ENCODE results near the gene OSBPL10. TPM values are rescaled to one million over a fixed set of nuclear protein-coding genes. Genes with fewer than 3 reads are reported as not detected.
A peak's percentile ranks its signal among the peaks of the same experiment; 100 is the strongest.
"Not testable (repeated sequence)": the region's sequence is repeated elsewhere in the genome, so short reads cannot be mapped to it uniquely, and the experiment has no call there.

Gene OSBPL10
- total and polyA plus RNA-seq, 2 donors (not counting 1 experiment from before 2014, with no cell fraction given), result 88.5 to 310 TPM

- DNase-seq, result no peak
- H4K20me1 ChIP-seq (ENCODE audit: control insufficient read depth, insufficient read depth, low read length, poor library complexity, severe bottlenecking), result no peaks in the 10 kb centered on the region
- ATAC-seq (ENCODE audit: low read depth), result no peak
- H3K9me3 ChIP-seq (ENCODE audit: control extremely low read depth in 1 of 3, control insufficient read depth in 2 of 3, insufficient read depth in 1 of 3, low read length in 2 of 3), result peaks cover 9 to 30% (median 25%) of the 10 kb centered on the region in 3 donors
- ChIA-PET CTCF (interaction anchor here (1.3 kb wide), 1 partner anchor 13 kb away, joined by 4 read pairs; no protein-coding TSS in a partner anchor), POLR2A (no interaction called here)
- peak overlapping the region in 1 of 2 donors; percentile 30 for H3K27ac ChIP-seq (ENCODE audit: low read length in 2 of 2)
- H3K9ac ChIP-seq (ENCODE audit: low read length), result no peak overlapping the region
- no peaks in the 10 kb centered on the region for H3K27me3 Mint-ChIP-seq
- no peaks in the 10 kb centered on the region for H3K9me3 Mint-ChIP-seq (ENCODE audit: insufficient read depth)
- no peaks in the 10 kb centered on the region for H3K79me2 ChIP-seq (ENCODE audit: control insufficient read depth, insufficient read depth, low read length)
- H2AFZ ChIP-seq (ENCODE audit: insufficient read depth, low read depth, low read length, poor library complexity, severe bottlenecking), result no peak overlapping the region
- intact Hi-C loops (cut with micrococcal nuclease), result loop anchor here (2.0 kb wide), 1 partner anchor 15 kb away; no protein-coding TSS in a partner anchor
- H3K4me3 ChIP-seq (ENCODE audit: control extremely low read depth in 1 of 5, extremely low read depth in 1 of 5, insufficient read depth in 1 of 5, low read depth in 2 of 5, low read length in 4 of 5), result no peak overlapping the region
- H3K4me1 Mint-ChIP-seq, result peaks cover 43% of the 10 kb centered on the region
- H3K27me3 ChIP-seq (replicated peaks in 1 of 4; ENCODE audit: control extremely low read depth in 1 of 4, control insufficient read depth in 3 of 4, insufficient read depth in 4 of 4, low read length in 3 of 4), result no peaks in the 10 kb centered on the region
- WGBS (ENCODE audit: insufficient coverage), result no CpG with 5 or more reads among the region's 1 CpG
- H3K36me3 ChIP-seq (replicated peaks in 1 of 2; ENCODE audit: control extremely low read depth in 1 of 2, control insufficient read depth in 1 of 2, extremely low read depth in 1 of 2, insufficient read depth in 2 of 2, low read length in 1 of 2), result peaks cover 0 to 6% of the 10 kb centered on the region in 2 experiments
- no peak overlapping the region for H3K4me2 ChIP-seq (replicated peaks; ENCODE audit: low read depth, low read length, poor library complexity, severe bottlenecking)
- peak overlapping the region; percentile 59 for H3K27ac Mint-ChIP-seq
- TF ChIP-seq CTCF (IDR thresholded peaks at IDR 0.05) (no peak), EZH2 (IDR thresholded peaks at IDR 0.05; ENCODE audit: borderline replicate concordance, insufficient read depth, low read depth, low read length, poor library complexity, severe bottlenecking) (no peak)
- no peak overlapping the region for H3K4me3 Mint-ChIP-seq
- H3K4me1 ChIP-seq (ENCODE audit: control insufficient read depth in 2 of 2, insufficient read depth in 2 of 2, low read length in 2 of 2), result peaks cover 24 to 27% of the 10 kb centered on the region in 2 donors
Observed at GRCh38 chr3:31996195-31996594, 15.1 kb upstream of the OSBPL10 start.

GRCh38 chr3:31995026-31995425 lies 14.0 kb upstream of the OSBPL10 start:
- H4K20me1 ChIP-seq (ENCODE audit: control insufficient read depth, insufficient read depth, low read length, poor library complexity, severe bottlenecking); H3K36me3 ChIP-seq (replicated peaks in 1 of 2; ENCODE audit: control extremely low read depth in 1 of 2, control insufficient read depth in 1 of 2, extremely low read depth in 1 of 2, insufficient read depth in 2 of 2, low read length in 1 of 2); H3K4me3 ChIP-seq (ENCODE audit: control extremely low read depth in 1 of 5, extremely low read depth in 1 of 5, insufficient read depth in 1 of 5, low read depth in 2 of 5, low read length in 4 of 5); H2AFZ ChIP-seq (ENCODE audit: insufficient read depth, low read depth, low read length, poor library complexity, severe bottlenecking); H3K4me3 Mint-ChIP-seq; H3K9ac ChIP-seq (ENCODE audit: low read length); H3K4me2 ChIP-seq (replicated peaks; ENCODE audit: low read depth, low read length, poor library complexity, severe bottlenecking); H3K79me2 ChIP-seq (ENCODE audit: control insufficient read depth, insufficient read depth, low read length); POLR2A ChIA-PET; H3K27ac Mint-ChIP-seq; H3K9me3 Mint-ChIP-seq (ENCODE audit: insufficient read depth); H3K27ac ChIP-seq (ENCODE audit: low read length in 2 of 2); intact Hi-C loops (cut with micrococcal nuclease); DNase-seq; H3K27me3 Mint-ChIP-seq; ATAC-seq (ENCODE audit: low read depth); CTCF ChIA-PET; H3K27me3 ChIP-seq (replicated peaks in 1 of 4; ENCODE audit: control extremely low read depth in 1 of 4, control insufficient read depth in 3 of 4, insufficient read depth in 4 of 4, low read length in 3 of 4): not testable (repeated sequence)
- Histone ChIP-seq H3K9me3 (ENCODE audit: control extremely low read depth in 1 of 3, control insufficient read depth in 2 of 3, insufficient read depth in 1 of 3, low read length in 2 of 3) (peaks cover 9 to 41% (median 31%) of the 10 kb centered on the region in 3 donors), H3K4me1 (ENCODE audit: control insufficient read depth in 2 of 2, insufficient read depth in 2 of 2, low read length in 2 of 2) (peaks cover 16% of the 10 kb centered on the region in 2 donors)
- peaks cover 31% of the 10 kb centered on the region for H3K4me1 Mint-ChIP-seq
- 67% methylated on average over 2 of the region's 5 CpGs for WGBS (ENCODE audit: insufficient coverage)

All from B cell (primary cell).